K562 (cell line): Measurements from ENCODE around the gene NR6A1. TPM values are rescaled to one million over a fixed set of nuclear protein-coding genes. Genes with fewer than 3 reads are reported as not detected.

Experiments
- CREB3 ChIP-seq: fragments of 450-650 bp; conservative IDR thresholded peaks from 2 replicates; pipeline ENCODE4 v1.6.1; 2016; ENCODE audit warnings: missing genetic modification characterization, low read depth, mild to moderate bottlenecking, missing compliant biosample characterization, moderate library complexity
- DIDO1 ChIP-seq: fragments of 450-650 bp; IDR thresholded peaks from 2 replicates; pipeline ENCODE4 v1.6.1; 2016; ENCODE audit warnings: low read depth, missing biosample characterization, missing genetic modification characterization
- FOXM1 ChIP-seq, 2 experiments: fragments of 450-650 bp in 1 of 2; sonication (generic) in 1 of 2; formaldehyde crosslinking in 1 of 2; IDR thresholded peaks; 2 replicates each; pipeline versions ENCODE4 v1.6.1 to v1.9.0; 2017 to 2022; ENCODE audit warnings: low read depth in 2 of 2, mild to moderate bottlenecking in 2 of 2, missing genetic modification reagents in 1 of 2, moderate library complexity in 1 of 2
- HCFC1 ChIP-seq: IDR thresholded peaks from 2 replicates; pipeline ENCODE4 v1.6.1; 2012; ENCODE audit warnings: low read depth, low read length, improper control_type of control experiment
- MEF2D ChIP-seq: conservative IDR thresholded peaks from 2 replicates; pipeline ENCODE4 v1.6.1; 2016; ENCODE audit warnings: low read depth, missing genetic modification characterization, missing compliant biosample characterization
- MLLT1 ChIP-seq, 2 experiments: fragments of 450-650 bp; IDR thresholded peaks; 2 replicates each; pipeline ENCODE4 v1.6.1; 2016
- MLX ChIP-seq, 2 experiments: fragments of 450-650 bp in 1 of 2; sonication (generic) in 1 of 2; formaldehyde crosslinking; conservative IDR thresholded peaks; 2 replicates each; pipeline versions ENCODE4 v1.4.0 to v1.8.1; 2020 to 2022; ENCODE audit warnings: mild to moderate bottlenecking in 1 of 2, missing genetic modification reagents in 1 of 2
- MTA1 ChIP-seq: fragments of 450-650 bp; IDR thresholded peaks from 2 replicates; pipeline ENCODE4 v1.6.1; 2017; ENCODE audit warnings: borderline replicate concordance
- NR4A1 ChIP-seq, 2 experiments: fragments of 250-450 bp in 1 of 2; fragments of 450-650 bp in 1 of 2; sonication (Bioruptor Pico) in 1 of 2; IDR thresholded peaks; 2 replicates each; pipeline versions ENCODE4 v1.4.0 to v1.6.1; 2016 to 2020; ENCODE audit warnings: mild to moderate bottlenecking in 2 of 2, missing compliant biosample characterization in 1 of 2, missing genetic modification characterization in 1 of 2, moderate library complexity in 1 of 2
- PBX2 ChIP-seq, 2 experiments: IDR thresholded peaks in 1 of 2; conservative IDR thresholded peaks in 1 of 2; 2 replicates each; pipeline ENCODE4 v1.6.1; 2016; ENCODE audit warnings: low read depth in 2 of 2, mild to moderate bottlenecking in 1 of 2, missing compliant biosample characterization in 1 of 2, missing genetic modification characterization in 1 of 2, moderate library complexity in 1 of 2
- TBP ChIP-seq: optimal IDR thresholded peaks from 2 replicates; pipeline ENCODE3; 2011; ENCODE audit warnings: low read depth, low read length, improper control_type of control experiment
- ZFP30 ChIP-seq: fragments of 250-450 bp; sonication (Bioruptor Pico); IDR thresholded peaks from 2 replicates; pipeline ENCODE4 v1.8.0; 2022; ENCODE audit warnings: moderate library complexity, mild to moderate bottlenecking, inconsistent platforms, borderline replicate concordance
- ZNF165 ChIP-seq: fragments of 250-450 bp; sonication (Bioruptor Pico); IDR thresholded peaks from 2 replicates; pipeline ENCODE4 v1.4.0; 2020; ENCODE audit warnings: borderline replicate concordance
- ZNF518B ChIP-seq: fragments of 250-450 bp; sonication (Bioruptor Pico); IDR thresholded peaks from 2 replicates; pipeline ENCODE4 v1.5.0; 2021; ENCODE audit warnings: mild to moderate bottlenecking, moderate library complexity
- polyA plus RNA-seq, 8 experiments: library from polyadenylated mRNA; depleted of rRNA in 4 of 8; stranded (reverse) in 5 of 8; unstranded in 3 of 8; fragments of >200 nt; fragmentation: Nextera tagmentation in 2 of 8; fragmentation: Illumina TruSeq in 1 of 8; extraction: Ambion mirVana in 2 of 8; extraction: Trizol in 1 of 8; gene quantifications; 2 replicates each; pipeline versions ENCODE4 v1.2.1 to v1.2.3, GENCODE V29; 2011 to 2014; ENCODE audit warnings: inconsistent platforms in 1 of 8, missing spikeins in 1 of 8
- total RNA-seq, 7 experiments: library from RNA; depleted of rRNA in 6 of 7; stranded (reverse); fragments of >200 nt in 6 of 7; fragmentation: Illumina TruSeq in 2 of 7; extraction: Trizol in 2 of 7; gene quantifications; 2 replicates each; pipeline versions ENCODE4 v1.2.1 to v1.2.3, GENCODE V29; 2011 to 2021; ENCODE audit warnings: low replicate concordance in 1 of 7

NR6A1 gene
- total and polyA plus RNA-seq, 9 of the 15 experiments (the other 6 are each of a cell fraction or from before 2014, with no cell fraction given) = 9.7 to 55.4 (median 28.3) TPM

GRCh38 chr9:124511891-124512805 lies 259.0 kb downstream of the NR6A1 start (continued):
- no peak for TF ChIP-seq MLX (CRISPR knock-in tag; conservative IDR thresholded peaks at IDR 0.05)
- no peak for TF ChIP-seq MEF2D (tag)
- TF ChIP-seq ZFP30 (CRISPR knock-in tag) = no peak
- TF ChIP-seq MTA1 = no peak
- no peak for TF ChIP-seq HCFC1
- no peak for TF ChIP-seq NR4A1 (CRISPR knock-in tag; IDR thresholded peaks at IDR 0.05)
- 0 out of 2 replicates have a peak, but pooled peaks have one; percentile 39 for TF ChIP-seq NR4A1 (tag; IDR thresholded peaks at IDR 0.05)
- TF ChIP-seq MLLT1 (IDR thresholded peaks at IDR 0.05) = peak in 1 of 2 experiments; percentile 59; a peak in 1 of 4 replicates
- TF ChIP-seq DIDO1 (tag) = no peak
- TF ChIP-seq FOXM1 (IDR thresholded peaks at IDR 0.05; ENCODE audit: low read depth) = no peak
- TF ChIP-seq FOXM1 (CRISPR knock-in tag; IDR thresholded peaks at IDR 0.05; ENCODE audit: low read depth) = no peak
- TF ChIP-seq PBX2 (CRISPR knock-in tag; IDR thresholded peaks at IDR 0.05; ENCODE audit: low read depth) = no peak
- no peak for TF ChIP-seq PBX2 (tag; conservative IDR thresholded peaks at IDR 0.05; ENCODE audit: low read depth)
- no peak for TF ChIP-seq ZNF518B (CRISPR knock-in tag)
- no peak for TF ChIP-seq TBP
- TF ChIP-seq ZNF165 = no peak
- no peak; the same call in 1 of the 2 replicates for TF ChIP-seq CREB3 (tag)
